Esophagus muscularis mucosa (tissue), 4 donors: Measurements from ENCODE around the gene MAN2C1. TPM values are rescaled to one million over a fixed set of nuclear protein-coding genes. Genes with fewer than 3 reads are reported as not detected.
"Not testable (repeated sequence)": the region's sequence is repeated elsewhere in the genome, so short reads cannot be mapped to it uniquely, and the experiment has no call there.

Source experiments
- DNase-seq: peaks from one replicate; pipeline ENCODE4 v3.0.0-alpha.2; 2017; ENCODE audit errors: extremely low spot score
- H3K27ac ChIP-seq, 4 donors: fragments of 200-600 bp; sonication (generic); replicated peaks in 1 of 4; 1 replicate in 3 of 4; 2 replicates in 1 of 4; pipeline ENCODE4 v1.5.1; 2016 to 2019; ENCODE audit warnings: mild to moderate bottlenecking in 1 of 4
- H3K27me3 ChIP-seq, 4 donors: fragments of 200-600 bp; sonication (generic); one replicate each; pipeline versions ENCODE4 v1.5.1 to v1.6.0; 2016 to 2019
- H3K36me3 ChIP-seq, 4 donors: fragments of 200-600 bp; sonication (generic); one replicate each; pipeline ENCODE4 v1.5.1; 2016 to 2019
- H3K4me1 ChIP-seq, 4 donors: fragments of 200-600 bp; sonication (generic); one replicate each; pipeline ENCODE4 v1.5.1; 2016 to 2019
- H3K4me3 ChIP-seq, 4 donors: fragments of 200-600 bp; sonication (generic); 1 replicate in 2 of 4; 2 replicates in 2 of 4; pipeline ENCODE4 v1.5.1; 2016 to 2019; ENCODE audit warnings: mild to moderate bottlenecking in 4 of 4, moderate library complexity in 1 of 4
- H3K9me3 ChIP-seq, 4 donors: fragments of 200-600 bp; sonication (generic); 1 replicate in 3 of 4; 2 replicates in 1 of 4; pipeline ENCODE4 v1.5.1; 2016 to 2019
- CTCF ChIP-seq, 3 experiments: fragments of 200-600 bp in 2 of 3; fragments of 450-650 bp in 1 of 3; sonication (generic) in 2 of 3; IDR thresholded peaks; one replicate each; pipeline ENCODE4 v1.5.1; 2017 to 2019; ENCODE audit warnings: antibody characterized with exemption in 3 of 3, mild to moderate bottlenecking in 2 of 3, moderate library complexity in 1 of 3
- EP300 ChIP-seq: sonication (generic); formaldehyde crosslinking; IDR thresholded peaks from one replicate; pipeline ENCODE4 v1.6.1; 2017; ENCODE audit warnings: antibody characterized with exemption
- POLR2A ChIP-seq: fragments of 450-650 bp; IDR thresholded peaks from one replicate; pipeline ENCODE4 v1.6.1; 2017; ENCODE audit warnings: antibody characterized with exemption, moderate library complexity, mild to moderate bottlenecking, low read depth
- POLR2AphosphoS5 ChIP-seq, 2 donors: sonication (generic); formaldehyde crosslinking; IDR thresholded peaks; one replicate each; pipeline ENCODE4 v1.6.1; 2017; ENCODE audit warnings: antibody characterized with exemption in 2 of 2
- WGBS: methylation state at CpG from one replicate; pipeline ENCODE4 v1.1.5; 2018; 5-methylcytosine and 5-hydroxymethylcytosine counted together
- intact Hi-C: fragments of 100-400 bp; cut with DNase I; formaldehyde crosslinking; loops from one replicate; pipeline ENCODE4 v1.15.1; 2023
- total RNA-seq, 4 donors: library from RNA; depleted of rRNA; stranded (reverse); fragments of >200 nt; gene quantifications; one replicate each; pipeline versions ENCODE4 v1.1.0 to v1.2.1, GENCODE V29; 2016

The MAN2C1 gene
- total RNA-seq, 4 donors from 2014 or later = 67.4 to 163 (median 125) TPM

GRCh38 chr15:75397494-75397893, 29.1 kb upstream of the MAN2C1 start:
- Histone ChIP-seq H3K4me3 (no peak overlapping the region), H3K27me3 (no peaks in the 10 kb centered on the region), H3K9me3 (no peaks in the 10 kb centered on the region), H3K36me3 (peaks cover 76 to 100% (median 96%) of the 10 kb centered on the region in 4 donors), H3K4me1 (peaks cover 0 to 4% (median 0%) of the 10 kb centered on the region in 4 donors), H3K27ac (no peak overlapping the region)
- no peak for DNase-seq
- no peak for TF ChIP-seq POLR2AphosphoS5 (IDR thresholded peaks at IDR 0.05)
- TF ChIP-seq EP300 = no peak
- TF ChIP-seq POLR2A = no peak
- TF ChIP-seq CTCF (IDR thresholded peaks at IDR 0.05) = no peak
- intact Hi-C loops = no loop called here
- WGBS = 77% methylated on average over 2 of the region's 2 CpGs

GRCh38 chr15:75389791-75390382, 21.5 kb upstream of the MAN2C1 start:
- Histone ChIP-seq H3K9me3 (no peaks in the 10 kb centered on the region), H3K27ac (peak overlapping the region in 3 of 4 donors; percentile 12 to 39 (median 37)), H3K4me1 (peaks cover 0 to 19% (median 17%) of the 10 kb centered on the region in 4 donors), H3K4me3 (no peak overlapping the region), H3K36me3 (peaks cover 66 to 100% (median 93%) of the 10 kb centered on the region in 4 donors), H3K27me3 (no peaks in the 10 kb centered on the region)
- TF ChIP-seq POLR2A (no peak), POLR2AphosphoS5 (IDR thresholded peaks at IDR 0.05) (peak in 1 of 2 donors; percentile 13)
- 33% methylated on average over 1 of the region's 1 CpG for WGBS
- intact Hi-C loops = no loop called here
- DNase-seq = no peak

- WGBS = 87% methylated on average over 5 of the region's 5 CpGs
Observed at GRCh38 chr15:75383986-75384385, 15.6 kb upstream of the MAN2C1 start.

GRCh38 chr15:75380773-75381172, 12.4 kb upstream of the MAN2C1 start:
- intact Hi-C loops = no loop called here
- Histone ChIP-seq H3K36me3 (peaks cover 70 to 99% (median 94%) of the 10 kb centered on the region in 4 donors), H3K27me3 (no peaks in the 10 kb centered on the region), H3K27ac (no peak overlapping the region), H3K4me3 (no peak overlapping the region), H3K9me3 (no peaks in the 10 kb centered on the region), H3K4me1 (no peaks in the 10 kb centered on the region)
- 92% methylated on average over 4 of the region's 4 CpGs for WGBS
- no peak for DNase-seq
- TF ChIP-seq CTCF (IDR thresholded peaks at IDR 0.05) (no peak), POLR2A (no peak), POLR2AphosphoS5 (IDR thresholded peaks at IDR 0.05) (no peak), EP300 (no peak)

More at GRCh38 chr15:75383986-75384385, 15.6 kb upstream of the MAN2C1 start:
- H3K4me3 ChIP-seq, H3K27ac ChIP-seq, H3K4me1 ChIP-seq, DNase-seq, H3K27me3 ChIP-seq, H3K9me3 ChIP-seq, intact Hi-C loops: not testable (repeated sequence)
- peaks cover 69 to 100% (median 93%) of the 10 kb centered on the region in 4 donors for H3K36me3 ChIP-seq

GRCh38 chr15:75371901-75372688, 3.7 kb upstream of the MAN2C1 start:
- peaks cover 15 to 22% (median 17%) of the 10 kb centered on the region in 4 donors for H3K4me1 ChIP-seq
- TF ChIP-seq POLR2A = no peak
- TF ChIP-seq CTCF (IDR thresholded peaks at IDR 0.05) = no peak
- TF ChIP-seq EP300 = no peak
- no peak for TF ChIP-seq POLR2AphosphoS5 (IDR thresholded peaks at IDR 0.05)
- no peak for DNase-seq
- H3K4me3 ChIP-seq = no peak overlapping the region
- intact Hi-C loops = no loop called here
- peaks cover 33 to 72% (median 64%) of the 10 kb centered on the region in 4 donors for H3K36me3 ChIP-seq
- 95% methylated on average over 11 of the region's 11 CpGs for WGBS
- no peak overlapping the region for H3K27ac ChIP-seq
- no peaks in the 10 kb centered on the region for H3K27me3 ChIP-seq
- no peaks in the 10 kb centered on the region for H3K9me3 ChIP-seq
